GM12878 (cell line): ENCODE measurements around the gene SYNPO. TPM values are rescaled to one million over a fixed set of nuclear protein-coding genes. Genes with fewer than 3 reads are reported as not detected.

Experiments used
- ATAC-seq: fragments of 200-7000 bp; cut with Tn5 transposase; 3 replicates; pipeline ENCODE4 v1.9.1; 2020; ENCODE audit warnings: mild to moderate bottlenecking, moderate library complexity
- BruUV-seq: library from RNA; stranded (reverse); fragments of 400-500 nt; replicated peaks from 2 replicates; lab custom pipeline; 2021; lab: Mats Ljungman, UMichigan
- CTCF ChIA-PET: fragments of 300-600 bp; sonication (Branson Sonifier 250); formaldehyde crosslinking; extraction: SDS; loops from one replicate; lab custom pipeline; 2021; ENCODE audit warnings: inconsistent platforms; lab: Yijun Ruan, JAX
- POLR2A ChIA-PET: fragments of 350-600 bp; formaldehyde crosslinking; extraction: SDS; loops from one replicate; lab custom pipeline; 2021; ENCODE audit warnings: inconsistent platforms; lab: Charles Lee
- RAD21 ChIA-PET: fragments of 300-600 bp; sonication (Branson Sonifier 250); formaldehyde crosslinking; loops from one replicate; lab custom pipeline; 2023; ENCODE audit warnings: antibody characterized with exemption; ENCODE audit not compliant: unreplicated experiment; lab: Charles Lee
- SMC1A ChIA-PET: fragments of 300-600 bp; sonication (Branson Sonifier 250); formaldehyde crosslinking; loops from one replicate; lab custom pipeline; 2023; ENCODE audit not compliant: unreplicated experiment, uncharacterized antibody; lab: Charles Lee
- DNase-seq: peaks from one replicate; pipeline ENCODE4 v3.0.0-alpha.2; 2011; ENCODE audit warnings: low read depth, low spot score
- FAIRE-seq: peaks from 3 replicates; lab custom pipeline; 2011; peaks lifted over from hg19 to GRCh38; lab: Jason Lieb, UNC
- H2AFZ ChIP-seq: 2 replicates; pipeline ENCODE4 v1.6.0; 2011; ENCODE audit warnings: low read depth, low read length, control low read depth; ENCODE audit not compliant: control insufficient read depth
- H3K27ac ChIP-seq: 2 replicates; pipeline ENCODE4 v1.5.1; 2011; ENCODE audit warnings: control low read depth; ENCODE audit not compliant: control insufficient read depth, insufficient read depth
- H3K27me3 ChIP-seq, 2 experiments: replicated peaks in 1 of 2; 2 replicates each; pipeline versions ENCODE4 v1.6.0 to v1.6.1; 2011; ENCODE audit warnings: low read length in 1 of 2; ENCODE audit not compliant: control insufficient read depth in 2 of 2, insufficient read depth in 2 of 2
- H3K36me3 ChIP-seq, 2 experiments: 2 replicates each; pipeline ENCODE4 v1.5.1; 2011; ENCODE audit warnings: low read length in 1 of 2; ENCODE audit not compliant: control insufficient read depth in 2 of 2, insufficient read depth in 2 of 2
- H3K4me1 ChIP-seq: 2 replicates; pipeline ENCODE4 v1.6.1; 2011; ENCODE audit warnings: mild to moderate bottlenecking, low read length, moderate library complexity, mixed read lengths; ENCODE audit not compliant: control insufficient read depth, insufficient read depth
- H3K4me2 ChIP-seq: 2 replicates; pipeline ENCODE4 v1.6.0; 2011; ENCODE audit warnings: control low read depth; ENCODE audit not compliant: control insufficient read depth, insufficient read depth
- H3K4me3 ChIP-seq: fragments of 200-600 bp; sonication (generic); 2 replicates; pipeline ENCODE4 v1.5.1; 2016
- H3K79me2 ChIP-seq: 2 replicates; pipeline ENCODE4 v1.6.0; 2011; ENCODE audit warnings: low read length; ENCODE audit not compliant: control insufficient read depth, insufficient read depth
- H3K9ac ChIP-seq: 2 replicates; pipeline ENCODE4 v1.8.0; 2011; ENCODE audit warnings: low read length, control low read depth, mixed read lengths; ENCODE audit not compliant: control insufficient read depth, insufficient read depth
- H3K9me3 ChIP-seq: replicated peaks from 3 replicates; pipeline ENCODE4 v1.5.1; 2011; ENCODE audit warnings: mild to moderate bottlenecking, low read length; ENCODE audit not compliant: control insufficient read depth, insufficient read depth
- H4K20me1 ChIP-seq: 2 replicates; pipeline ENCODE4 v1.6.0; 2011; ENCODE audit not compliant: control insufficient read depth, insufficient read depth
- ESRRA ChIP-seq: IDR thresholded peaks from 2 replicates; pipeline ENCODE4 v1.6.1; 2012; ENCODE audit warnings: mild to moderate bottlenecking, low read length, improper control_type of control experiment
- ETV6 ChIP-seq, 2 experiments: fragments of 450-650 bp in 1 of 2; IDR thresholded peaks in 1 of 2; conservative IDR thresholded peaks in 1 of 2; 2 replicates each; pipeline ENCODE4 v1.6.1; 2014; ENCODE audit warnings: antibody characterized with exemption in 1 of 2, borderline replicate concordance in 1 of 2, low read depth in 1 of 2, mild to moderate bottlenecking in 1 of 2, moderate library complexity in 1 of 2
- KLF5 ChIP-seq: fragments of 450-650 bp; IDR thresholded peaks from 2 replicates; pipeline ENCODE4 v1.6.1; 2014; ENCODE audit warnings: mild to moderate bottlenecking; ENCODE audit not compliant: partially characterized antibody
- NFXL1 ChIP-seq: fragments of 450-650 bp; IDR thresholded peaks from 2 replicates; pipeline ENCODE4 v1.6.1; 2017; ENCODE audit warnings: antibody characterized with exemption, mild to moderate bottlenecking, borderline replicate concordance
- POLR2AphosphoS2 ChIP-seq: IDR thresholded peaks from 2 replicates; pipeline ENCODE4 v1.6.1; 2011; ENCODE audit warnings: low read depth, mild to moderate bottlenecking, low read length, improper control_type of control experiment, moderate library complexity
- SREBF2 ChIP-seq: IDR thresholded peaks from 2 replicates; pipeline ENCODE4 v1.6.1; 2012; ENCODE audit warnings: mild to moderate bottlenecking, low read length
- WGBS: methylation state at CpG from one replicate; pipeline ENCODE4 v1.1.6; 2016; ENCODE audit warnings: low lambda C conversion rate; ENCODE audit not compliant: insufficient replicate concordance, insufficient coverage; ENCODE audit errors: missing lambda C conversion rate; 5-methylcytosine and 5-hydroxymethylcytosine counted together
- in situ Hi-C: fragments of 300-500 bp; cut with MboI; formaldehyde crosslinking; loops from 9 replicates; pipeline ENCODE4 v1.14.3; 2018; ENCODE audit warnings: mixed read lengths
- intact Hi-C: fragments of 100-400 bp; cut with micrococcal nuclease; formaldehyde crosslinking; loops from one replicate; pipeline ENCODE4 v1.14.2; 2022; ENCODE audit not compliant: unreplicated experiment
- polyA plus RNA-seq, 11 experiments: library from polyadenylated mRNA; depleted of rRNA in 4 of 11; unstranded in 6 of 11; stranded (reverse) in 5 of 11; fragments of >200 nt; fragmentation: Nextera tagmentation in 4 of 11; fragmentation: Illumina TruSeq in 1 of 11; extraction: Ambion mirVana in 4 of 11; extraction: Trizol in 1 of 11; gene quantifications; 1 replicate in 1 of 11; 2 replicates in 10 of 11; pipeline versions ENCODE4 v1.2.1 to v1.2.3, GENCODE V29; 2011 to 2016; ENCODE audit warnings: inconsistent platforms in 2 of 11, missing spikeins in 2 of 11, low read depth in 1 of 11
- total RNA-seq, 4 experiments: library from RNA; depleted of rRNA in 3 of 4; stranded (reverse); fragments of >200 nt in 3 of 4; fragmentation: Illumina TruSeq in 1 of 4; extraction: Trizol in 1 of 4; gene quantifications; 2 replicates each; pipeline versions ENCODE4 v1.2.1 to v1.2.3, GENCODE V29; 2013 to 2021
- TF ChIP-seq, protein P1 (sequence below): fragments of 450-650 bp; IDR thresholded peaks from 2 replicates; pipeline ENCODE4 v1.6.1; 2018; ENCODE audit warnings: borderline replicate concordance, mild to moderate bottlenecking; ENCODE audit not compliant: partially characterized antibody
- TF ChIP-seq, protein P2 (sequence below): fragments of 450-650 bp; formaldehyde crosslinking; IDR thresholded peaks from 2 replicates; pipeline ENCODE4 v1.4.0; 2020; ENCODE audit warnings: mild to moderate bottlenecking, moderate library complexity

Gene SYNPO
- total and polyA plus RNA-seq, 10 of the 15 experiments (the other 5 are each of a cell fraction or from before 2014, with no cell fraction given) = 0.77 to 21.0 (median 3.9) TPM

DNA sequence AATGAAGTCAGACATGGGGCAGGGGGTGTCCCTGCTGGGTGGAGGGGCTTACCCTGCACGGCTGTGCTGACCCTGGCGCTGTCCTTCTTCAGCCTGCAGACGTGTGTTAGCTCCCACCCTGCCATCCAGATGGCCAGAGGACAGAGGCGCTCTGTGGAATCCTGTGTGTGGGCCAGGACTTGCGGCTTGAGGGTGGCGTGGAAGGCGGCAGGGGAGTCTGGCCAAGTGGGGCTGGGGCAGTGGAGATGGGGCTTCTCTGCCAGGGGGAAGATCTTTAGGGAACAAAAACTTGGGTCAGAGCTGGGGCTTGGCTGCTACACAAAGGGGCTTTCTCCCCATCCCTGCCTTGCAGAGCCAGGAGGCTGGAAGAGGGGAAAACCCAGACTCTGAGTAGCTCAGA, 46.5 kb upstream of the SYNPO start:
- POLR2A ChIA-PET = no interaction called here
- Histone ChIP-seq H3K4me2 (no peak overlapping the region), H4K20me1 (no peaks in the 10 kb centered on the region), H3K27ac (no peak overlapping the region), H2AFZ (no peak overlapping the region), H3K4me3 (no peak overlapping the region), H3K27me3 (no peaks in the 10 kb centered on the region; a peak in 1 of 4 replicates), H3K4me1 (peaks cover 13% of the 10 kb centered on the region), H3K79me2 (no peaks in the 10 kb centered on the region), H3K9ac (no peak overlapping the region), H3K9me3 (no peaks in the 10 kb centered on the region), H3K36me3 (no peaks in the 10 kb centered on the region)
- ATAC-seq (no peak), DNase-seq (no peak), FAIRE-seq (no peak)
- RAD21 ChIA-PET = no interaction called here
- SMC1A ChIA-PET = interaction anchor here (0.7 to 1.7 kb wide), 2 partner anchors 8 to 49 kb away, joined by 3 read pairs; no protein-coding TSS in a partner anchor
- TF ChIP-seq POLR2AphosphoS2 (no peak), SREBF2 (no peak)
- TF ChIP-seq, protein P1, sequence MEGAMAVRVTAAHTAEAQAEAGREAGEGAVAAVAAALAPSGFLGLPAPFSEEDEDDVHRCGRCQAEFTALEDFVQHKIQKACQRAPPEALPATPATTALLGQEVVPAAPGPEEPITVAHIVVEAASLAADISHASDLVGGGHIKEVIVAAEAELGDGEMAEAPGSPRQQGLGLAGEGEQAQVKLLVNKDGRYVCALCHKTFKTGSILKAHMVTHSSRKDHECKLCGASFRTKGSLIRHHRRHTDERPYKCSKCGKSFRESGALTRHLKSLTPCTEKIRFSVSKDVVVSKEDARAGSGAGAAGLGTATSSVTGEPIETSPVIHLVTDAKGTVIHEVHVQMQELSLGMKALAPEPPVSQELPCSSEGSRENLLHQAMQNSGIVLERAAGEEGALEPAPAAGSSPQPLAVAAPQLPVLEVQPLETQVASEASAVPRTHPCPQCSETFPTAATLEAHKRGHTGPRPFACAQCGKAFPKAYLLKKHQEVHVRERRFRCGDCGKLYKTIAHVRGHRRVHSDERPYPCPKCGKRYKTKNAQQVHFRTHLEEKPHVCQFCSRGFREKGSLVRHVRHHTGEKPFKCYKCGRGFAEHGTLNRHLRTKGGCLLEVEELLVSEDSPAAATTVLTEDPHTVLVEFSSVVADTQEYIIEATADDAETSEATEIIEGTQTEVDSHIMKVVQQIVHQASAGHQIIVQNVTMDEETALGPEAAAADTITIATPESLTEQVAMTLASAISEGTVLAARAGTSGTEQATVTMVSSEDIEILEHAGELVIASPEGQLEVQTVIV = no peak
- 53% methylated on average over 7 of the region's 7 CpGs for WGBS
- intact Hi-C loops = no loop called here
- in situ Hi-C loops = no loop called here
- CTCF ChIA-PET = interaction anchor here (1.0 to 1.2 kb wide), 2 partner anchors 34 to 60 kb away, joined by 3 to 4 read pairs; no protein-coding TSS in a partner anchor
- BruUV-seq = no TSS peak

DNA sequence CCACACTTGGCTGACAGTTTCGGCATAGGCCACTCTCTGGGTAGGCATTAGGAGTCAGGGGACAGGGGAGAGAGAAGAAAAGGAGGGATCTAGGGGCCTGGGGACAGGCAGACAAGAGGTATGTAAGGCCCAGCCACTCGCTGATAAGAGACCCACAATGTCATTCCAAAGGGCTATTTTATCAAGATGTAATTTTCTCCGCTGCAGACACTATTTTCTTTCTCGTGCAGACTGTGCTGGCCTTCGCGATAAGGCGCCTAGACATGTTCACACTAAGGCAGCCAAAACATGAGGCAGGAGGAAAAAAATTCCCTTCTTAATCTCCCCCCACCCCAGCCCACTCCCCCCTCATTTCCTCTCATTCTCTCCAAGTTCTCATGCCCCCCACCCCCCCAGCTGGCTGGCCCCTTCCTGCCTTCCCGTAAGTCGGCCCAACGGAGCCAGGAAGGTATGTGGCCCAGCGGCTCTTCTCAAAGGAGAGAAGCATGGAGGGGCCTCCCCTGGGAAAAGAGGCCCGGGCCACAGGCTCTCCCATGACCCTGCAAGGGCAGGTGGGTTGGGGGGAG, 44.9 kb upstream of the SYNPO start:
- FAIRE-seq = no peak
- 64% methylated on average over 12 of the region's 12 CpGs for WGBS
- no peak for ATAC-seq
- Histone ChIP-seq H3K4me3 (no peak overlapping the region), H4K20me1 (no peaks in the 10 kb centered on the region), H3K36me3 (no peaks in the 10 kb centered on the region), H3K27ac (no peak overlapping the region), H3K4me2 (no peak overlapping the region), H2AFZ (no peak overlapping the region), H3K9ac (no peak overlapping the region), H3K9me3 (no peaks in the 10 kb centered on the region), H3K4me1 (peaks cover 8% of the 10 kb centered on the region), H3K79me2 (no peaks in the 10 kb centered on the region), H3K27me3 (no peaks in the 10 kb centered on the region; a peak in 1 of 4 replicates)
- BruUV-seq = no TSS peak
- ChIA-PET CTCF (no interaction called here), RAD21 (no interaction called here), POLR2A (no interaction called here), SMC1A (no interaction called here)
- in situ Hi-C loops = no loop called here
- no peak for DNase-seq
- intact Hi-C loops = no loop called here
- no peak for TF ChIP-seq ESRRA
- TF ChIP-seq, protein P2, sequence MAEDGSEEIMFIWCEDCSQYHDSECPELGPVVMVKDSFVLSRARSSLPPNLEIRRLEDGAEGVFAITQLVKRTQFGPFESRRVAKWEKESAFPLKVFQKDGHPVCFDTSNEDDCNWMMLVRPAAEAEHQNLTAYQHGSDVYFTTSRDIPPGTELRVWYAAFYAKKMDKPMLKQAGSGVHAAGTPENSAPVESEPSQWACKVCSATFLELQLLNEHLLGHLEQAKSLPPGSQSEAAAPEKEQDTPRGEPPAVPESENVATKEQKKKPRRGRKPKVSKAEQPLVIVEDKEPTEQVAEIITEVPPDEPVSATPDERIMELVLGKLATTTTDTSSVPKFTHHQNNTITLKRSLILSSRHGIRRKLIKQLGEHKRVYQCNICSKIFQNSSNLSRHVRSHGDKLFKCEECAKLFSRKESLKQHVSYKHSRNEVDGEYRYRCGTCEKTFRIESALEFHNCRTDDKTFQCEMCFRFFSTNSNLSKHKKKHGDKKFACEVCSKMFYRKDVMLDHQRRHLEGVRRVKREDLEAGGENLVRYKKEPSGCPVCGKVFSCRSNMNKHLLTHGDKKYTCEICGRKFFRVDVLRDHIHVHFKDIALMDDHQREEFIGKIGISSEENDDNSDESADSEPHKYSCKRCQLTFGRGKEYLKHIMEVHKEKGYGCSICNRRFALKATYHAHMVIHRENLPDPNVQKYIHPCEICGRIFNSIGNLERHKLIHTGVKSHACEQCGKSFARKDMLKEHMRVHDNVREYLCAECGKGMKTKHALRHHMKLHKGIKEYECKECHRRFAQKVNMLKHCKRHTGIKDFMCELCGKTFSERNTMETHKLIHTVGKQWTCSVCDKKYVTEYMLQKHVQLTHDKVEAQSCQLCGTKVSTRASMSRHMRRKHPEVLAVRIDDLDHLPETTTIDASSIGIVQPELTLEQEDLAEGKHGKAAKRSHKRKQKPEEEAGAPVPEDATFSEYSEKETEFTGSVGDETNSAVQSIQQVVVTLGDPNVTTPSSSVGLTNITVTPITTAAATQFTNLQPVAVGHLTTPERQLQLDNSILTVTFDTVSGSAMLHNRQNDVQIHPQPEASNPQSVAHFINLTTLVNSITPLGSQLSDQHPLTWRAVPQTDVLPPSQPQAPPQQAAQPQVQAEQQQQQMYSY (CRISPR knock-in tag) = no peak
- no peak for TF ChIP-seq KLF5
- TF ChIP-seq ETV6 (conservative IDR thresholded peaks at IDR 0.05 in 1 of 2, IDR thresholded peaks at IDR 0.05 in 1 of 2; ENCODE audit: borderline replicate concordance in 1 of 2, low read depth in 1 of 2) = no peak
- TF ChIP-seq NFXL1 = no peak
